Activated CD4-positive, alpha-beta T cell treated with anti-CD3 and anti-CD28 coated beads, Interleukin-2, Interleukin-6, amounts not matched to agents 100 ng/mL and 50 ng/mL, durations not matched to agents 16 hours and 8 hours (primary cell): ENCODE measurements around the gene FAM53B.
A peak's percentile ranks its signal among the peaks of the same experiment; 100 is the strongest.
"Not testable (repeated sequence)": the region's sequence is repeated elsewhere in the genome, so short reads cannot be mapped to it uniquely, and the experiment has no call there.

Experiments
- DNase-seq: peaks from one replicate; pipeline ENCODE4 v3.0.0-alpha.2; 2020

The FAM53B gene

DNA sequence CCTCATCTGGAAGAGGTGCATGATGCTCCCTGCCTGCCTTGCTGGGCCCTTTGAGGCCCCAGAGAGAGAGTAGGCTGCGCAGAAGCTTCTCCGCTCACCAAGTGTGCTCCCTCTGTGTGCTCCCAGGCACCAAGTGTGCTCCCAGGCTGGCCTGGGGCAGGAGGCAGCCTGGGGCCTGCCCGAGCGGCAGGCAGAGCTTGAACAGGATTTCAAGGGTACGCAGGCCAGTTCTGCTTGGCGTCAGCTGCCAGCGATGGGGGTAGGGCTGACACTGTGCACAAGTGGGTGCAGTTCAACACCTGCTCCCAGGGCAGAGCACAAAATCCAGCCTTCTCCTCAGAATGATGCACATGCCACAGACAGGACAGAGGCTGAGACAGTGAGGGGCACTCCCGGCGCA is 119.7 kb downstream of the FAM53B start:
- DNase-seq, result no peak

- DNase-seq, result no peak
Observed at GRCh38 chr10:124624006-124624405, 120.2 kb downstream of the FAM53B start.

DNA sequence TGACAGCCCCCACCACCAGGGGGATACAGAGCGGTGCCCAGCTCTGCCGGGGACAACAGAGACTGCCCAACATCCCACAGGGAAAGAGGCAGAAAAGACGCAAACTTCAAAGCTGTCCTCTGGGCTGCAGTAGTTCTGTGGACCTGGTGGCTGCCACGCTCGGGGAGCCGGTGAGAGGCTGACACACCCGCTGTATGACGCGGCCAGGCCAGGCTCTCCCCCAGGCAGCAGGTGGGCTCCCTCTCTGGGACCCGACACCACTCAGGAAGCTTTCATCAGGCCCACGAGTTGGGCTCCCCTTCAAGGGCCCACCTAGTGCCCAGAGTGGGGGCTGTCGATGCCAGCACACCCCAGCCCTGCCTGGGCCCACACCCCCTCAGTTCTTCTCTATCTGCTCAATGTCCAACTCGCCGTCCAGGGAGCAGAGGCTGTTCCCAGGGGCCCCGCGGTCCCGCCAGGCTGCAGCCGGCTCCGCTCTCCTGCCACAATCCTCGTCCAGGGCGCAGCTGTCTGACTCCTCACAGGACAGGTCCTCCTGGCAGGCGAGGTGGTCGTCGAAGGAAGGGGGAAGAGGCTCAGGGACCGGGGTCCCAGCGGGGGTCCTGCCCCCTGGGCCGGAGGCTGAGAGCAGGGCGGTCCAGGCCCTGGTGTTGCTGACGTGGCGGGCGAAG is 121.2 kb downstream of the FAM53B start:
- no peak for DNase-seq

GRCh38 chr10:124622158-124622557 is 122.0 kb downstream of the FAM53B start:
- no peak for DNase-seq

GRCh38 chr10:124621637-124622036 is 122.5 kb downstream of the FAM53B start:
- no peak for DNase-seq

DNA sequence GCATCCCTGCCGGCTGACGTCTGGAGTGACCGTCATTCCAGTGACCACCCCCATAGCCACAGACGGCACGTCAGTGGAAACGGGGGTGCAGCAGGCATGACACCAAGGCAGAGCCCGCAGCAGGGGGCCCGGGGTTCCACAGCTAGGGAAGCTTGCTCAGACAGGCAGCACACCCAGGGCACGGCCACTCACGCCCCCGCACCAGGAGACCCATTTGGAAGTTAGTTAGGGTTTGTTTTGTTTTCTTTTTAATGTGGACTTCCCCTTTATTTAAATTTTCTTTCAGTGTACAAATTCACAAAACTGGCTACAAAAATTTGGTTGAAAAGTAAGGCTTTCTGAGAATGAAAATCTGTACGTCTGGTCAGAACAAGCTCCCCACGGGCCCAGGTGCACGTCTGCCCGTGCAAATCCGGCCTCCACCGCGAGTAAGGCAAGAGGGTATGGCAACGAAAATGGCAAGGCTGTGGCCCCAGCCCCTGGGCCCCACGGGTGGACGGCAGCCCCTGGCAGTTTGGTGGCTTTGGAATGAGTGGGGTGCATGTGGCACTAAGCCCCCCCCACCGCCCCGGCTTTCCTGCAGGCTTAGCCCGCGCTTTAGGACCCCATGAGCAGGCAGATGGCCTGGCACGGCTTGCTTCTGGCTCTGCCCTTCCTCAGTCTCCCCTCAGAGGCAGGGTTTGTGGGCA is 124.2 kb downstream of the FAM53B start:
- no peak for DNase-seq

DNA sequence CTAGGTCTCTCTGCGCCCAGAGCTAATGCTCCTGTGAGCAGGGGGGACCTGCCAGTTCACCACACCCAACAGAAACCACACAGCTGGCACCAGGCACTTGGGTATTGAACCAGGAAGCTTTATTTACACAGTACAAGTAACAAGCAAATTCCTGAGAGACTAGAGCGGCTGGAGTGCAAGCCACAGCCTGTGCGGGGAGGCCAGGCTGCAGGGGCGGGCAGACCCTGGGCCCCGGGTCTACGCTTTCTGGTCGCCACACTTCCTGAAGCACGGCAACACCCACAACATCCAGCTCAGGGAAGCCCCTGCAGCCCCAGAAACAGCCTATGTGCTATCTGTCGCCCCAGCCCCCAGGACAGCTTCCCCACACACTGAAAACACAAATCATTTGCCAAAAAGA is 125.0 kb downstream of the FAM53B start:
- DNase-seq, result no peak

GRCh38 chr10:124618470-124619073 is 125.6 kb downstream of the FAM53B start:
- DNase-seq, result no peak

DNA sequence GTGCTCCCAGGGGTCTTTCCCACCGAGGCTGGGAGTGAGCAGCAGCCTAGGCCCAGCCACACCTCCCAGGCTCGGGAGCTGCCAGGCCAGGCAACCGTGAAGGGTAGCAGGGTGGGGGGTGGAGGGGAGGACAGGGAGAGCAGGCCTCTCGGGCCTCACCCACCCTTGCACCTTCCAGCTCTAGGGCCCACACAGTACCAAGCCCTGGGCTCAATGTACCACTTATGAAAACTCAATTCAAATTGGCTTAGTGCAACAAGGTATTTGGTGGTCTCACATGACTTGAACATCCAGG is 127.4 kb downstream of the FAM53B start:
- DNase-seq, result no peak

GRCh38 chr10:124616040-124616835 is 127.9 kb downstream of the FAM53B start:
- no peak for DNase-seq

GRCh38 chr10:124615259-124615658 is 128.9 kb downstream of the FAM53B start:
- no peak for DNase-seq

DNA sequence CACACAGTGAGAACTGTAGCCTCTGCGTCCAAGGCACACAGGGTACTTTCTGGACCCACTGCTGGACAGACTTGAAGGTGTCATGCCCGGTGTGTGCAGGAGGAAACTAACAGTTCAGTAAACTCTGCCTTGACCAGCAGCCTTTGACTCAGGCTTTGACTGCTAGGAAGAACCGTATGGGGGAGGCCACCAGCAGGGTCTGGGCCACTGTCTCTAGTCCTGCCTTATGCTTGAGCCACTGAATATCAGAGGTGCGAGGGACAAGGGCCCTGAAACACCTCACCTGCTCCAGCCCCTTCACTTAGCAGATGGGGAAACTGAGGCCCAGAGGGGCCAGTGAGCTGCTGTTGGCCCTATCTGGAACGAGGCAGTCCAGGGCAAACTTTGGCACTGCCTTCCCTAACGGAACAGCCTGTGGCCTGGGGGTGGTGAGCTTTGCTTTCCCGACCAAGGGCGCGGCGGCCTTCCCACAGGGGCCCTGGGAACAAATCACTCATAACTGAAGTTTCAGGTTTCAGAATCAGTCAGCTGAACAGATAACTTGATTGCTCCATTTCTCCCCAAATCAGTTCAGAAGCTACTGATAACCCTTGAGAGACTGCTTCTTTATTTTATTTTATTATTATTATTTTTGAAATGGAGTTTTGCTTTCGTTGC is 130.0 kb downstream of the FAM53B start:
- peak; percentile 89 for DNase-seq

DNA sequence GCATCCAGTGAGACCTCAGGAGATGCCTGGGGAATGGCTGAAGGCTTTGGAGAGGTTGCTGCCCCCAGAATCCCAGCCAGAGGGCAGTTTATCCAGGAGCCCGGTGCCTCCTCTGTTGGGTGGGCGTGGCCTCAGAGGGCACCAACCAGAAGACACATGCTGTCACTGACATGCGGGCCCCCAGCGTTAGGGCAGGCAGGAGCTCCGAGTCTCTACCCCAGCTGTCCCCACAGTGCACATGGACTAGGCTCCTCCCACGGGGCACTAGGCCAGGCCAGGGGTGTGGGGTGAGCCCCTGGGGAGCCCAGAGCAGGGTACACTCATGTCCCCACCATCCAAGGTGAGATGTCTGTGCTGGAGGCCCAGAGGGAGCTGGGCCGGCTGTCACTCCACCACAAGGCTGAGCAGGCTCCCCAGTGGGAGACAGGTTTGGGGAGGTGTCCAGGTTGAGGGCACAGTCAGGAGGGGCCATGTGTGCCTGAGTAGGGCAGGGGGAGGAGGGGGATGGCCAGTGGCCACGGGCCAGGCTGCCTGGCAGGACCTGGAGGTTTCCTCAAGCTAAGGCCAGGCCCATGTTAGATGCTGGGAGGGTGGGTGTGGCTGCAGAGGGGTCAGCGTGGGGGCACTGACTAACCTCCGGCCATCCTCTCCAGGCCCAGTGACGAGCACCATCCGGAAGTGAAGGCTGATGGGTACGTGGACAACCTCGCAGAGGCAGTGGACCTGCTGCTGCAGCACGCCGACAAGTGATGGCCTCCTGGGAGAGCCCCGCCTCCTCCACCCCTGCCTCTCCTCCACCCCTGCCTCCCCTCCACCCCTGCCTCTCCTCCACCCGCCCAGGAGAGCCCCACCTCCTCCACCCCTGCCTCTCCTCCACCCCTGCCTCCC is 131.3 kb downstream of the FAM53B start:
- no peak for DNase-seq

DNA sequence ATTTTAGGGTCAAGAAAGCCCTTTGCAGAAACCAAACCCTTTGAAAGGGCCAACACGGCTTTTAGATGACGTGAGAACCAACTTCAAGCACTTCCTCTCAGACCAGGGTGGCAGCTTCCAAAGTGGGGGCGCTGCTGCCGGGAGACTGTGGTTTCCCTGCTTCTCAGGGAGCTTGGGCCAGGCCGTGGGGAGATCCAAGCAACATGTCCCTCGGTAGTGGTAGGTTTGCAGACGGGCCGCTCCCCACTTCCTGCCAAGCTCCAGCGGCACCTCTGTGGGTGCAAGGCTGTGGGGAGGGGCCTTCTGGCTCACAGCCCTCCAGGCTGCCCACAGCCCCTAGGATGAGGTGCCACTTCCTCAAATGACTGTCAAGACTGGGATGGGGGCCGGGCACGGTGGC is 132.4 kb downstream of the FAM53B start:
- peak; percentile 57 for DNase-seq

DNA sequence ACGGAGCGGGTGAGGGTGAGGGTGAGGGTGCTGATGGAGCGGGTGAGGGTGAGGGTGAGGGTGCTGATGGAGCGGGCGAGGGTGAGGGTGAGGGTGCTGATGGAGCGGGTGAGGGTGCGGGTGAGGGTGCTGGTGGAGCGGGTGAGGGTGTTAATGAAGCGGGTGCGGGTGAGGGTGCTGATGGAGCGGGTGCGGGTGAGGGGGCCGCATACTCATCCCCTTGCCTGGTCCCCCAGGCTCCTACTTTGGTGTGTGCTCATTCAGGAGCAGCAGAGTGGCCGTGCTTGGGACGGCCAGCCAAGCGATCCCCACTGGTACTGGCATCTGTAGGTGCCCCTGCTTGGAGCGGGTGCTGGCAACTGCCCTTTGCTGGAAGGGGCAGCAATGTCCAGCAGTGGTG is 133.3 kb downstream of the FAM53B start:
- DNase-seq, result not testable (repeated sequence)

DNA sequence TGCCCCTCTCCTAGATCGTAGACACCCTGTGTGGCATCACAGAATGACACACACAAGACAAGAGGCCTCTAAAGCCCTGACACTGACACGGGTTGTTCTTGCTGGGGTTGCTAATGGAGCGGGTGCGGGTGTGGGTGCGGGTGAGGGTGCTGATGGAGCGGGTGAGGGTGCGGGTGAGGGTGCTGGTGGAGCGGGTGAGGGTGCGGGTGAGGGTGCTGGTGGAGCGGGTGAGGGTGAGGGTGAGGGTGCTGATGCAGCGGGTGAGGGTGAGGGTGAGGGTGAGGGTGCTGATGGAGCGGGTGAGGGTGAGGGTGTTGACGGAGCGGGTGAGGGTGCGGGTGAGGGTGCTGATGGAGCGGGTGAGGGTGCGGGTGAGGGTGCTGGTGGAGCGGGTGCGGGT is 134.0 kb downstream of the FAM53B start:
- not testable (repeated sequence) for DNase-seq

- DNase-seq, result no peak
Observed at GRCh38 chr10:124609698-124610097, 134.5 kb downstream of the FAM53B start.

DNA sequence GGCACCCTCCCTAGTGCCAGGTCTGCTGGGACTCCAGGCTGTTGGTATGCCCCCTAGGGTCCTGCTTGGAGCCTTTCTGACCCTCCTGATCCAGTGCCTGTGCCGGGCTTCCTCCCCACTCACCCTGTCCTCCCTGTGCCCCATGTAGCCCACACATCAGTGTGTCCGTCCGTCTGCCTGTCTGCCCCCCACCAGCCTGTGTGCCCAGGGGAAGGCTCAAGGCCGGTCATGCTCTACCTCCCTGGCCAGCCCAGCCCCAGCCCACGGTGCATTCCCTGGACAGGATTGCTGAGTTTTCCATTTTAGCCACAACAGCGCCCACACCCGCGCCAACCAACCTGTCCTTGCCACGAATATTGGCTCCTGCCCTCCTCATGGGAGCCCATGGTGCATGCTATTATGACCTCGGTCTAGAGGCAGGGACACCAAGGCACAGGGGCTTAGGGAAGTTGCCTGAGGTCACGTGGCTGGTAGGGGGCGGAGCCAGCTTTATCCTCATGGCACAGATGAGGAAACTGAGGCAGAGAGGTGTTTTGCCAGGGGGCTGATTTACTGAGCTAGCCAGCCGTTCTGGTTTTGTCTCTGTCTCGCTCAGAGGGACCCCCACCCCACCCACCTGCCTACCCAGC is 136.0 kb downstream of the FAM53B start:
- DNase-seq, result no peak

GRCh38 chr10:124607693-124608092 is 136.5 kb downstream of the FAM53B start:
- DNase-seq, result no peak

GRCh38 chr10:124606822-124607221 is 137.4 kb downstream of the FAM53B start:
- DNase-seq, result no peak
